Left ventricle myocardium inferior (tissue), 1 donor: ENCODE results near the gene RAD51B. TPM values are rescaled to one million over a fixed set of nuclear protein-coding genes. Genes with fewer than 3 reads are reported as not detected.
A peak's percentile ranks its signal among the peaks of the same experiment; 100 is the strongest.

ENCODE experiments used
- DNase-seq: peaks from one replicate; pipeline ENCODE4 v3.0.0-alpha.2; 2020
- H3K27ac ChIP-seq: fragments of 200-600 bp; replicated peaks from 2 replicates; pipeline ENCODE4 v1.8.0; 2021
- H3K27me3 ChIP-seq: fragments of 200-600 bp; 2 replicates; pipeline ENCODE4 v1.8.0; 2021; ENCODE audit warnings: low read depth
- H3K36me3 ChIP-seq: fragments of 200-600 bp; 2 replicates; pipeline ENCODE4 v1.8.0; 2021
- H3K4me1 ChIP-seq: fragments of 200-600 bp; 2 replicates; pipeline ENCODE4 v1.8.0; 2021
- H3K4me3 ChIP-seq: fragments of 200-600 bp; 2 replicates; pipeline ENCODE4 v1.8.0; 2021; ENCODE audit warnings: mild to moderate bottlenecking, moderate library complexity
- H3K9me3 ChIP-seq: fragments of 200-600 bp; replicated peaks from 2 replicates; pipeline ENCODE4 v1.8.0; 2021
- intact Hi-C: fragments of 100-400 bp; cut with micrococcal nuclease; formaldehyde crosslinking; loops from one replicate; pipeline ENCODE4 v1.11.0; 2022
- total RNA-seq: library from RNA; stranded (reverse); fragmentation: NEBNext Ultra II Directional; extraction: Animal tissue kit (Norgen Biotek cat#: 25700); gene quantifications from one replicate; pipeline ENCODE4 v1.2.1, GENCODE V29; 2021
- TF ChIP-seq, protein P1 (sequence below): fragments of 200-600 bp; IDR thresholded peaks from 2 replicates; pipeline ENCODE4 v1.8.0; 2021; ENCODE audit warnings: antibody characterized with exemption, mild to moderate bottlenecking, borderline replicate concordance
- donor health status: DM: no; HTN: yes; CAD: no; lungs with severe emphysema.

The RAD51B gene
- total RNA-seq, 1 donor from 2014 or later: 2.4 TPM

DNA sequence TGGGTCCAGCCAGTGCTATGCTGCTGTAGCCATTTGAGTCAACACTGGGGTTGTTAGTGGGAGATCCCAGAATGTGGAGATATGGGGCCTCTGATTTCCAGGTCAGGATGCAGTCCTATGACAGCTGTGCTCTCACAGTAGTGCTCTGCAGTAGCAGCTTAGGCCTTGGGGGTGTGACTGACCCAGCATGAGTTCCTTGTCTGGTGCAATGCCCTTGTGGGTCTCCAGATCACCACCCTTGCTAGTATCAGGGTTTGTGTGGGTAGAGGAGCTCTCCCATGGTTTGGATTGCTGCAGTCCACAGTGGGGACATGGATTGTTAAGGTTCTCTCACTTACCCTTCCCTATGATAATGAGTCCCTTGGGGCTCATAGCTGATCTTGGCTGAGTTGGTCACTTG, 113.7 kb downstream of the RAD51B start:
- peaks cover 32% of the 10 kb centered on the region for H3K4me1 ChIP-seq
- H3K36me3 ChIP-seq: no peaks in the 10 kb centered on the region
- TF ChIP-seq, protein P1, sequence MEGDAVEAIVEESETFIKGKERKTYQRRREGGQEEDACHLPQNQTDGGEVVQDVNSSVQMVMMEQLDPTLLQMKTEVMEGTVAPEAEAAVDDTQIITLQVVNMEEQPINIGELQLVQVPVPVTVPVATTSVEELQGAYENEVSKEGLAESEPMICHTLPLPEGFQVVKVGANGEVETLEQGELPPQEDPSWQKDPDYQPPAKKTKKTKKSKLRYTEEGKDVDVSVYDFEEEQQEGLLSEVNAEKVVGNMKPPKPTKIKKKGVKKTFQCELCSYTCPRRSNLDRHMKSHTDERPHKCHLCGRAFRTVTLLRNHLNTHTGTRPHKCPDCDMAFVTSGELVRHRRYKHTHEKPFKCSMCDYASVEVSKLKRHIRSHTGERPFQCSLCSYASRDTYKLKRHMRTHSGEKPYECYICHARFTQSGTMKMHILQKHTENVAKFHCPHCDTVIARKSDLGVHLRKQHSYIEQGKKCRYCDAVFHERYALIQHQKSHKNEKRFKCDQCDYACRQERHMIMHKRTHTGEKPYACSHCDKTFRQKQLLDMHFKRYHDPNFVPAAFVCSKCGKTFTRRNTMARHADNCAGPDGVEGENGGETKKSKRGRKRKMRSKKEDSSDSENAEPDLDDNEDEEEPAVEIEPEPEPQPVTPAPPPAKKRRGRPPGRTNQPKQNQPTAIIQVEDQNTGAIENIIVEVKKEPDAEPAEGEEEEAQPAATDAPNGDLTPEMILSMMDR: no peak
- no peaks in the 10 kb centered on the region for H3K27me3 ChIP-seq
- H3K9me3 ChIP-seq: peaks cover 34% of the 10 kb centered on the region
- intact Hi-C loops: no loop called here
- DNase-seq: no peak
- no peak overlapping the region for H3K4me3 ChIP-seq
- H3K27ac ChIP-seq: peak overlapping the region; percentile 64

DNA sequence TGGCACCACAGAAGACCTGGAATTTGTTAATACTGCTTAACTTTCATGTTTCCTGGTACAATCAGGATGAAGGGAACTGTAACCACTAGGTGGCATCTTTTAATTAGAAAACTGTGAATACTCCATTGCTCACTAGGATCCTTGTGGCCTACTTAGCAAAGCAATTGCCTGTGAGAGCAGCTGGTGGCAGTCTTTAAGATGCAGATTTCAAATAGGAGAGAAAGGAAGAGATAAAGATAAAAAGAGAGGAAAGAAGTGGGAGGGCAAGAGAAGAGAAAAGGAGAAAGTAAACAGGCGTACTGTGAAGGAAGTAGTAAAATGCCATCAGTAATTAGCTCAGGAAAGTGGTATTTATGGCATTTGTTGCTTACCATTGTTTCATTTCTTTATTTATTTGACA, 114.5 kb downstream of the RAD51B start:
- peaks cover 25% of the 10 kb centered on the region for H3K9me3 ChIP-seq
- H3K4me1 ChIP-seq: peaks cover 32% of the 10 kb centered on the region
- intact Hi-C loops: no loop called here
- peak overlapping the region; percentile 64 for H3K27ac ChIP-seq
- H3K36me3 ChIP-seq: no peaks in the 10 kb centered on the region
- DNase-seq: no peak
- TF ChIP-seq, protein P1: peak; percentile 75
- no peak overlapping the region for H3K4me3 ChIP-seq
- no peaks in the 10 kb centered on the region for H3K27me3 ChIP-seq

DNA sequence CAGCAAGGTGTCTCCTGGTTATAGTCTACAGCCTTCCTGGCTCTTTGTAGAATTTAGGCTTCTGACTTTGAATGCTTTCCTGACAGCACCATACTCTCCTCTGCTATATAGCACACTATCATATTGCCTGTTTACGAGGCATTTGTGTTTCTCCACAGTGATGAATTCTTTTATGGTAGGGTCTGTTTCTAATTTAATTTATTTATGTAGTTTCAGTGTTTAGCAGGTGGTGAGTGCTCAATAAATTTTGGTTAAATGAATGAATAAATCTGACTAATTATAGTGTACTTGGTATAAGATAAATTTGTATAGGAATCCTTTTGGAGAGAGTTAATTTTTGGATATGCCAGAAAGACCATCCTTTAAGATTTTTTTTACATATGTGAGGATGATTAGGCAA, 115.3 kb downstream of the RAD51B start:
- TF ChIP-seq, protein P1: no peak
- Histone ChIP-seq H3K27me3 (no peaks in the 10 kb centered on the region), H3K27ac (peak overlapping the region; percentile 64), H3K36me3 (no peaks in the 10 kb centered on the region), H3K9me3 (peaks cover 18% of the 10 kb centered on the region), H3K4me1 (peaks cover 32% of the 10 kb centered on the region), H3K4me3 (no peak overlapping the region)
- intact Hi-C loops: no loop called here
- DNase-seq: no peak

DNA sequence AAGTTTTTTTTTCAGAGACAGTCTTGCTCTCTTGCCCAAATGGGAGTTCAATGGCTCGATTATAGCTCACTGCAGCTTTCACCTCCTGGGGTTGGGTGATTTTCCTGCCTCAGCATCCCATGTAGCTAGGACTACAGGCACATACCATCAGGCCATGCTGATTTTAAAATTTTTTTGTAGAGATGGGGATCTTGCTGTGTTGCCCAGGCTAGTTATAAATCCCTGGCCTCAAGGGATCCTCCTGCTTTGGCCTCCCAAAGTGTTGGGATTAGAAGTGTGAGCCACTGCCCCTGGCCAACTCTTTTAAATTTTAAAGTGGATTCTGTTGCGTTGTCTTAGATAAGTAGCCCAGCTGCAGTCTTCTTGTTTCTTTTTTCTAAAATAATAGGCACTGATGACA, 115.8 kb downstream of the RAD51B start:
- Histone ChIP-seq H3K27ac (no peak overlapping the region), H3K36me3 (no peaks in the 10 kb centered on the region), H3K4me3 (no peak overlapping the region), H3K9me3 (peaks cover 13% of the 10 kb centered on the region), H3K27me3 (no peaks in the 10 kb centered on the region), H3K4me1 (peaks cover 36% of the 10 kb centered on the region)
- intact Hi-C loops: no loop called here
- TF ChIP-seq, protein P1: no peak
- DNase-seq: no peak

DNA sequence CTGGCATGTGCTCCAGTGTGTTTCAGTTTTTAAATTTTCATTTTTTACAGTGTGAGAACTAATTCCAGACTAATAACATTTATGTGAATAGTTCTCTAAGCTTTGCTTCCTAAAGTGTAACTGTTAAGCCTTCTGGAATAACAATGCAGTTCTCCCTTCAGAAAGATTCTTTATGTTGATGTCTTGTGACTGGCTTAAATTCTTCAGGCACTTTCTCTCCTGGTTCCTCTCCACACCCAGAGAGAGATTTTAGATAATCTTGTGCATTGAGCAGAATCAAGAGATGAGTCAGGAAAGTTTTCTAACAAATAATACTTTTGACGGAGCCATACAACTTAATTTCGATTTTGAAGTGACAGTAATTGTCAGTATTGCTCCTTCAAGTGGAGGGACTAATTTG, 118.5 kb downstream of the RAD51B start:
- DNase-seq: no peak
- Histone ChIP-seq H3K27me3 (no peaks in the 10 kb centered on the region), H3K9me3 (no peaks in the 10 kb centered on the region), H3K36me3 (no peaks in the 10 kb centered on the region), H3K27ac (no peak overlapping the region), H3K4me1 (peaks cover 51% of the 10 kb centered on the region), H3K4me3 (no peak overlapping the region)
- intact Hi-C loops: no loop called here
- TF ChIP-seq, protein P1: no peak
